ENCODE measurements around the gene TRERF1. TPM values are rescaled to one million over a fixed set of nuclear protein-coding genes. Genes with fewer than 3 reads are reported as not detected.
A peak's percentile ranks its signal among the peaks of the same experiment; 100 is the strongest.

The TRERF1 gene
- total RNA-seq, 1 experiment from 2014 or later = 22.3 TPM

DNA sequence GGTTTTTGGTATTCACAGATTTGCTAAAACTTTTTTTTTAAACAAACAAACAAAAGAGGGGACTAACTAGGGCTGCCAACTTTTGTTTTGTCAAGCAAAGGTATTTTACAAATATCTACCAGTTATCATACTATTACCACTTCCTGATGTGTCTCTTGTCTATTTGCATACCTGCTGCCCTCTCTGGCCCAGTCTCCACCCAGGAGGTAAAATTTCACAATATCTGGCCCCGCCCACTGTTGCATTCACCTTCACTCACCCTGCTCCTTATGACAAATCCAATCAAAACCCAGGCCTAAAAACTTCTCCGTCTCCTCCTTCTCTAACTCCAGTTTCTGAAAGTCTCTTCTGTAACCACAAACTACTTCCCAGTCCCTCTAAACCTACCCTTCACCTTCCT, 82.2 kb downstream of the TRERF1 start:
- ChIA-PET POLR2A (no interaction called here), CTCF (no interaction called here)
- no peaks in the 10 kb centered on the region for H3K27me3 Mint-ChIP-seq (ENCODE audit: low read depth)
- no peaks in the 10 kb centered on the region for H3K36me3 Mint-ChIP-seq
- H3K27ac Mint-ChIP-seq = peak overlapping the region; percentile 51
- no peak overlapping the region for H3K4me3 Mint-ChIP-seq
- no peak for ATAC-seq
- TF ChIP-seq, protein P1, sequence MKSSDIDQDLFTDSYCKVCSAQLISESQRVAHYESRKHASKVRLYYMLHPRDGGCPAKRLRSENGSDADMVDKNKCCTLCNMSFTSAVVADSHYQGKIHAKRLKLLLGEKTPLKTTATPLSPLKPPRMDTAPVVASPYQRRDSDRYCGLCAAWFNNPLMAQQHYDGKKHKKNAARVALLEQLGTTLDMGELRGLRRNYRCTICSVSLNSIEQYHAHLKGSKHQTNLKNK (CRISPR knock-in tag; IDR thresholded peaks at IDR 0.05) = no peak
- TF ChIP-seq, protein P2, sequence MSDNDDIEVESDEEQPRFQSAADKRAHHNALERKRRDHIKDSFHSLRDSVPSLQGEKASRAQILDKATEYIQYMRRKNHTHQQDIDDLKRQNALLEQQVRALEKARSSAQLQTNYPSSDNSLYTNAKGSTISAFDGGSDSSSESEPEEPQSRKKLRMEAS (CRISPR knock-in tag; IDR thresholded peaks at IDR 0.05) = no peak
- no peak for TF ChIP-seq ZNF263 (CRISPR knock-in tag; IDR thresholded peaks at IDR 0.05; ENCODE audit: low read depth)
- TF ChIP-seq, protein P3, sequence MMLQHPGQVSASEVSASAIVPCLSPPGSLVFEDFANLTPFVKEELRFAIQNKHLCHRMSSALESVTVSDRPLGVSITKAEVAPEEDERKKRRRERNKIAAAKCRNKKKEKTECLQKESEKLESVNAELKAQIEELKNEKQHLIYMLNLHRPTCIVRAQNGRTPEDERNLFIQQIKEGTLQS (CRISPR knock-in tag; conservative IDR thresholded peaks at IDR 0.05) = no peak
- TF ChIP-seq, protein P4, sequence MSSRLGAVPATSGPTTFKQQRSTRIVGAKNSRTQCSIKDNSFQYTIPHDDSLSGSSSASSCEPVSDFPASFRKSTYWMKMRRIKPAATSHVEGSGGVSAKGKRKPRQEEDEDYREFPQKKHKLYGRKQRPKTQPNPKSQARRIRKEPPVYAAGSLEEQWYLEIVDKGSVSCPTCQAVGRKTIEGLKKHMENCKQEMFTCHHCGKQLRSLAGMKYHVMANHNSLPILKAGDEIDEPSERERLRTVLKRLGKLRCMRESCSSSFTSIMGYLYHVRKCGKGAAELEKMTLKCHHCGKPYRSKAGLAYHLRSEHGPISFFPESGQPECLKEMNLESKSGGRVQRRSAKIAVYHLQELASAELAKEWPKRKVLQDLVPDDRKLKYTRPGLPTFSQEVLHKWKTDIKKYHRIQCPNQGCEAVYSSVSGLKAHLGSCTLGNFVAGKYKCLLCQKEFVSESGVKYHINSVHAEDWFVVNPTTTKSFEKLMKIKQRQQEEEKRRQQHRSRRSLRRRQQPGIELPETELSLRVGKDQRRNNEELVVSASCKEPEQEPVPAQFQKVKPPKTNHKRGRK (CRISPR knock-in tag; IDR thresholded peaks at IDR 0.05; ENCODE audit: borderline replicate concordance) = no peak
- no peak for TF ChIP-seq FOXJ3 (CRISPR knock-in tag; IDR thresholded peaks at IDR 0.05; ENCODE audit: borderline replicate concordance)
- no peak for TF ChIP-seq ZBTB21 (CRISPR knock-in tag; IDR thresholded peaks at IDR 0.05; ENCODE audit: borderline replicate concordance)
- TF ChIP-seq, protein P5, sequence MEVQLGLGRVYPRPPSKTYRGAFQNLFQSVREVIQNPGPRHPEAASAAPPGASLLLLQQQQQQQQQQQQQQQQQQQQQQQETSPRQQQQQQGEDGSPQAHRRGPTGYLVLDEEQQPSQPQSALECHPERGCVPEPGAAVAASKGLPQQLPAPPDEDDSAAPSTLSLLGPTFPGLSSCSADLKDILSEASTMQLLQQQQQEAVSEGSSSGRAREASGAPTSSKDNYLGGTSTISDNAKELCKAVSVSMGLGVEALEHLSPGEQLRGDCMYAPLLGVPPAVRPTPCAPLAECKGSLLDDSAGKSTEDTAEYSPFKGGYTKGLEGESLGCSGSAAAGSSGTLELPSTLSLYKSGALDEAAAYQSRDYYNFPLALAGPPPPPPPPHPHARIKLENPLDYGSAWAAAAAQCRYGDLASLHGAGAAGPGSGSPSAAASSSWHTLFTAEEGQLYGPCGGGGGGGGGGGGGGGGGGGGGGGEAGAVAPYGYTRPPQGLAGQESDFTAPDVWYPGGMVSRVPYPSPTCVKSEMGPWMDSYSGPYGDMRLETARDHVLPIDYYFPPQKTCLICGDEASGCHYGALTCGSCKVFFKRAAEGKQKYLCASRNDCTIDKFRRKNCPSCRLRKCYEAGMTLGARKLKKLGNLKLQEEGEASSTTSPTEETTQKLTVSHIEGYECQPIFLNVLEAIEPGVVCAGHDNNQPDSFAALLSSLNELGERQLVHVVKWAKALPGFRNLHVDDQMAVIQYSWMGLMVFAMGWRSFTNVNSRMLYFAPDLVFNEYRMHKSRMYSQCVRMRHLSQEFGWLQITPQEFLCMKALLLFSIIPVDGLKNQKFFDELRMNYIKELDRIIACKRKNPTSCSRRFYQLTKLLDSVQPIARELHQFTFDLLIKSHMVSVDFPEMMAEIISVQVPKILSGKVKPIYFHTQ (CRISPR knock-in tag; IDR thresholded peaks at IDR 0.05) = no peak
- TF ChIP-seq, protein P6, sequence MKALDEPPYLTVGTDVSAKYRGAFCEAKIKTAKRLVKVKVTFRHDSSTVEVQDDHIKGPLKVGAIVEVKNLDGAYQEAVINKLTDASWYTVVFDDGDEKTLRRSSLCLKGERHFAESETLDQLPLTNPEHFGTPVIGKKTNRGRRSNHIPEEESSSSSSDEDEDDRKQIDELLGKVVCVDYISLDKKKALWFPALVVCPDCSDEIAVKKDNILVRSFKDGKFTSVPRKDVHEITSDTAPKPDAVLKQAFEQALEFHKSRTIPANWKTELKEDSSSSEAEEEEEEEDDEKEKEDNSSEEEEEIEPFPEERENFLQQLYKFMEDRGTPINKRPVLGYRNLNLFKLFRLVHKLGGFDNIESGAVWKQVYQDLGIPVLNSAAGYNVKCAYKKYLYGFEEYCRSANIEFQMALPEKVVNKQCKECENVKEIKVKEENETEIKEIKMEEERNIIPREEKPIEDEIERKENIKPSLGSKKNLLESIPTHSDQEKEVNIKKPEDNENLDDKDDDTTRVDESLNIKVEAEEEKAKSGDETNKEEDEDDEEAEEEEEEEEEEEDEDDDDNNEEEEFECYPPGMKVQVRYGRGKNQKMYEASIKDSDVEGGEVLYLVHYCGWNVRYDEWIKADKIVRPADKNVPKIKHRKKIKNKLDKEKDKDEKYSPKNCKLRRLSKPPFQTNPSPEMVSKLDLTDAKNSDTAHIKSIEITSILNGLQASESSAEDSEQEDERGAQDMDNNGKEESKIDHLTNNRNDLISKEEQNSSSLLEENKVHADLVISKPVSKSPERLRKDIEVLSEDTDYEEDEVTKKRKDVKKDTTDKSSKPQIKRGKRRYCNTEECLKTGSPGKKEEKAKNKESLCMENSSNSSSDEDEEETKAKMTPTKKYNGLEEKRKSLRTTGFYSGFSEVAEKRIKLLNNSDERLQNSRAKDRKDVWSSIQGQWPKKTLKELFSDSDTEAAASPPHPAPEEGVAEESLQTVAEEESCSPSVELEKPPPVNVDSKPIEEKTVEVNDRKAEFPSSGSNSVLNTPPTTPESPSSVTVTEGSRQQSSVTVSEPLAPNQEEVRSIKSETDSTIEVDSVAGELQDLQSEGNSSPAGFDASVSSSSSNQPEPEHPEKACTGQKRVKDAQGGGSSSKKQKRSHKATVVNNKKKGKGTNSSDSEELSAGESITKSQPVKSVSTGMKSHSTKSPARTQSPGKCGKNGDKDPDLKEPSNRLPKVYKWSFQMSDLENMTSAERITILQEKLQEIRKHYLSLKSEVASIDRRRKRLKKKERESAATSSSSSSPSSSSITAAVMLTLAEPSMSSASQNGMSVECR (CRISPR knock-in tag; IDR thresholded peaks at IDR 0.05; ENCODE audit: borderline replicate concordance) = no peak
- TF ChIP-seq, protein P7, sequence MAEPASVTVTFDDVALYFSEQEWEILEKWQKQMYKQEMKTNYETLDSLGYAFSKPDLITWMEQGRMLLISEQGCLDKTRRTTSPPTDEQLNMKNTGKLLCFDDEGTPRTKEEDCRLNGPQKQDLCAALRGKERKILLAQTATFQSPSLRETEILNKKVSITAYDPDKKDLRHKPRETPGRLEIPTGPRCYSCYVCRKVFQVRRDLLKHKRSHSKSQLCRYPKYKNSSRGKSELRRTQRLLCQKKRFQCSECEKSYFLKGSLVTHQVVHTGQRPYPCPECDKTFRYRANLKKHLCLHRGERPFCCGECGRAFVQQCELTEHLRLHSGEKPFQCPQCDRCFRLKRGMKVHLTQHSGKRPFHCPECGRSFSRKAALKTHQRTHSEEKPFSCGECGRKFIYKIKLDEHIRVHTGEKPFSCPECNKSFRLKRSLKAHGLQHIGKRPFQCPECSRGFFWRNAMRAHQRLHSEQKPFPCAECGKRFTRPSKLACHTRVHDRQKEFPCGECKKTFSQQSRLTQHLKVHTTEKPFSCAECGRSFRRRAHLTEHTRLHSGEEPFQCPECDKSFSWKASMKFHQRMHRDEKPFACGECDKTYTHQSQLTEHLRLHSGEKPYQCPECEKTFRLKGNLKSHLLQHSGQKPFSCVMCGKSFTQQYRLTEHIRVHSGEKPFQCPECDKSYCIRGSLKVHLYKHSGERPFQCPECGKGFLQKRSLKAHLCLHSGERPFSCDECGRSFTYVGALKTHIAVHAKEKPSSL (CRISPR knock-in tag; conservative IDR thresholded peaks at IDR 0.05) = no peak
- TF ChIP-seq, protein P8, sequence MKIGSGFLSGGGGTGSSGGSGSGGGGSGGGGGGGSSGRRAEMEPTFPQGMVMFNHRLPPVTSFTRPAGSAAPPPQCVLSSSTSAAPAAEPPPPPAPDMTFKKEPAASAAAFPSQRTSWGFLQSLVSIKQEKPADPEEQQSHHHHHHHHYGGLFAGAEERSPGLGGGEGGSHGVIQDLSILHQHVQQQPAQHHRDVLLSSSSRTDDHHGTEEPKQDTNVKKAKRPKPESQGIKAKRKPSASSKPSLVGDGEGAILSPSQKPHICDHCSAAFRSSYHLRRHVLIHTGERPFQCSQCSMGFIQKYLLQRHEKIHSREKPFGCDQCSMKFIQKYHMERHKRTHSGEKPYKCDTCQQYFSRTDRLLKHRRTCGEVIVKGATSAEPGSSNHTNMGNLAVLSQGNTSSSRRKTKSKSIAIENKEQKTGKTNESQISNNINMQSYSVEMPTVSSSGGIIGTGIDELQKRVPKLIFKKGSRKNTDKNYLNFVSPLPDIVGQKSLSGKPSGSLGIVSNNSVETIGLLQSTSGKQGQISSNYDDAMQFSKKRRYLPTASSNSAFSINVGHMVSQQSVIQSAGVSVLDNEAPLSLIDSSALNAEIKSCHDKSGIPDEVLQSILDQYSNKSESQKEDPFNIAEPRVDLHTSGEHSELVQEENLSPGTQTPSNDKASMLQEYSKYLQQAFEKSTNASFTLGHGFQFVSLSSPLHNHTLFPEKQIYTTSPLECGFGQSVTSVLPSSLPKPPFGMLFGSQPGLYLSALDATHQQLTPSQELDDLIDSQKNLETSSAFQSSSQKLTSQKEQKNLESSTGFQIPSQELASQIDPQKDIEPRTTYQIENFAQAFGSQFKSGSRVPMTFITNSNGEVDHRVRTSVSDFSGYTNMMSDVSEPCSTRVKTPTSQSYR (CRISPR knock-in tag; IDR thresholded peaks at IDR 0.05) = no peak
- no peak for TF ChIP-seq EMX1 (CRISPR knock-in tag; IDR thresholded peaks at IDR 0.05)
- TF ChIP-seq FOXP1 (CRISPR knock-in tag; IDR thresholded peaks at IDR 0.05; ENCODE audit: borderline replicate concordance) = no peak
- TF ChIP-seq ZNF219 (CRISPR knock-in tag; IDR thresholded peaks at IDR 0.05; ENCODE audit: borderline replicate concordance) = no peak
- no peak for TF ChIP-seq ZNF423 (CRISPR knock-in tag; IDR thresholded peaks at IDR 0.05)
- no peak for DNase-seq (ENCODE audit: low spot score)
- H3K9me3 Mint-ChIP-seq = no peaks in the 10 kb centered on the region
- H3K4me1 Mint-ChIP-seq = peaks cover 27% of the 10 kb centered on the region

All from WTC11 (cell line).